Body of pancreas (tissue), 4 donors: ENCODE measurements around the gene GPR139.

Source experiments
- POLR2A ChIP-seq, 3 donors: fragments of 450-650 bp; IDR thresholded peaks; one replicate each; pipeline ENCODE4 v1.6.1; 2016; ENCODE audit warnings: antibody characterized with exemption in 3 of 3, mild to moderate bottlenecking in 2 of 3
- TF ChIP-seq, protein P1 (sequence below), 7 experiments: fragments of 450-650 bp in 4 of 7; fragments of 200-600 bp in 3 of 7; sonication (generic) in 3 of 7; IDR thresholded peaks; one replicate each; pipeline ENCODE4 v1.5.1; 2016 to 2019; ENCODE audit warnings: antibody characterized with exemption in 7 of 7

DNA sequence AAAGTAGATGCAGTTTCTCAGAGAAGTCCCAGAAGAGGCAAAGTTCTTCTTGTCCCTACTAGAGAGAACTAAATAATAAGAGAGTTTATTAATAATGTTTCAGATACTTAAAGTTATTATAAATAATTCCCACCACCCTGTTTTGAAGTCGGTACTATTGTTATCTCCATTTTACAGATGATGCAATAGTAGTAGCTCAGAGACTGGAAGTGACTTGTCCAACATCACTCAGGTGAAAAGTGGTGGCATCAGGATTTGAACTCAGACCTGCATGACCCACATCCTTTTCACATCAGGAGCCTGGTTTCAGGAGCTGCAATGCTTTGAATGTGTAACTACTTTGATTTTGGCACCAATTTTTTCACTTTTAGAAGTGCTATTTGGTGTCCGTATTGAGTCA lies 52.7 kb downstream of the GPR139 start:
- TF ChIP-seq, protein P1, sequence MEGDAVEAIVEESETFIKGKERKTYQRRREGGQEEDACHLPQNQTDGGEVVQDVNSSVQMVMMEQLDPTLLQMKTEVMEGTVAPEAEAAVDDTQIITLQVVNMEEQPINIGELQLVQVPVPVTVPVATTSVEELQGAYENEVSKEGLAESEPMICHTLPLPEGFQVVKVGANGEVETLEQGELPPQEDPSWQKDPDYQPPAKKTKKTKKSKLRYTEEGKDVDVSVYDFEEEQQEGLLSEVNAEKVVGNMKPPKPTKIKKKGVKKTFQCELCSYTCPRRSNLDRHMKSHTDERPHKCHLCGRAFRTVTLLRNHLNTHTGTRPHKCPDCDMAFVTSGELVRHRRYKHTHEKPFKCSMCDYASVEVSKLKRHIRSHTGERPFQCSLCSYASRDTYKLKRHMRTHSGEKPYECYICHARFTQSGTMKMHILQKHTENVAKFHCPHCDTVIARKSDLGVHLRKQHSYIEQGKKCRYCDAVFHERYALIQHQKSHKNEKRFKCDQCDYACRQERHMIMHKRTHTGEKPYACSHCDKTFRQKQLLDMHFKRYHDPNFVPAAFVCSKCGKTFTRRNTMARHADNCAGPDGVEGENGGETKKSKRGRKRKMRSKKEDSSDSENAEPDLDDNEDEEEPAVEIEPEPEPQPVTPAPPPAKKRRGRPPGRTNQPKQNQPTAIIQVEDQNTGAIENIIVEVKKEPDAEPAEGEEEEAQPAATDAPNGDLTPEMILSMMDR (IDR thresholded peaks at IDR 0.05) = no peak
- TF ChIP-seq POLR2A (IDR thresholded peaks at IDR 0.05) = no peak
